ENCODE measurements around the gene FTO.

- TF ChIP-seq ZFX (IDR thresholded peaks at IDR 0.05; ENCODE audit: borderline replicate concordance) = no peak
- TF ChIP-seq CTCF (IDR thresholded peaks at IDR 0.05) = 0 out of 2 replicates have a peak, but pooled peaks have one; percentile 12
Measured at GRCh38 chr16:54176376-54176901, 472.5 kb downstream of the FTO start.
